Thyroid gland (tissue), 4 donors: ENCODE results near the gene FGF2.

ENCODE experiments used
- CTCF ChIP-seq, 6 experiments: fragments of 200-600 bp in 3 of 6; fragments of 450-650 bp in 3 of 6; sonication (generic) in 3 of 6; IDR thresholded peaks; one replicate each; pipeline ENCODE4 v1.5.1; 2016 to 2019; ENCODE audit warnings: antibody characterized with exemption in 6 of 6, mild to moderate bottlenecking in 2 of 6, inconsistent platforms in 1 of 6, moderate library complexity in 1 of 6
- POLR2A ChIP-seq, 2 donors: fragments of 450-650 bp; IDR thresholded peaks; one replicate each; pipeline ENCODE4 v1.6.1; 2017; ENCODE audit warnings: antibody characterized with exemption in 2 of 2, mild to moderate bottlenecking in 2 of 2, moderate library complexity in 1 of 2

- TF ChIP-seq CTCF (IDR thresholded peaks at IDR 0.05) (no peak), POLR2A (IDR thresholded peaks at IDR 0.05) (no peak)
Measured at GRCh38 chr4:122845760-122846159, 19.1 kb downstream of the FGF2 start.
